Fibroblast of skin of abdomen (primary cell): ENCODE measurements around the gene HSPA5. TPM values are rescaled to one million over a fixed set of nuclear protein-coding genes. Genes with fewer than 3 reads are reported as not detected.
"Not testable (repeated sequence)": the region's sequence is repeated elsewhere in the genome, so short reads cannot be mapped to it uniquely, and the experiment has no call there.

ENCODE experiments used
- DNase-seq: peaks from one replicate; pipeline ENCODE4 v3.0.0-alpha.2; 2013
- polyA plus RNA-seq, 2 experiments: library from polyadenylated mRNA; unstranded; fragments of 120-200 nt; gene quantifications; one replicate each; pipeline ENCODE4 v1.2.1, GENCODE V29; 2013; ENCODE audit not compliant: insufficient read length in 2 of 2

HSPA5 gene
- 621 TPM for polyA plus RNA-seq (2013, experiment 1 of 2; ENCODE audit: insufficient read length)
- 580 TPM for polyA plus RNA-seq (2013, experiment 2 of 2; ENCODE audit: insufficient read length)

- peak; percentile 100 for DNase-seq
Measured at GRCh38 chr9:125241000-125241862, at the start of gene HSPA5. HSPA5 (minus strand) TSS chr9:125241343; CDS start chr9:125241126, 217 bp downstream.

- peak; percentile 3 for DNase-seq
Measured at GRCh38 chr9:125286935-125287433, 45.8 kb upstream of the HSPA5 start.

- DNase-seq = no peak
Measured at GRCh38 chr9:125284855-125285254, 43.7 kb upstream of the HSPA5 start.

- DNase-seq = peak; percentile 13
Measured at GRCh38 chr9:125280945-125281344, 39.8 kb upstream of the HSPA5 start.

GRCh38 chr9:125277411-125277810 is 36.3 kb upstream of the HSPA5 start:
- DNase-seq = no peak

GRCh38 chr9:125276771-125277170 is 35.6 kb upstream of the HSPA5 start:
- no peak for DNase-seq

GRCh38 chr9:125272697-125273096 is 31.6 kb upstream of the HSPA5 start:
- peak; percentile 3 for DNase-seq

GRCh38 chr9:125271081-125271480 is 29.9 kb upstream of the HSPA5 start:
- DNase-seq = no peak

- DNase-seq = no peak
Measured at GRCh38 chr9:125269014-125269397, 27.9 kb upstream of the HSPA5 start.

GRCh38 chr9:125268394-125269013 is 27.4 kb upstream of the HSPA5 start:
- DNase-seq = no peak

GRCh38 chr9:125264068-125264467 is 22.9 kb upstream of the HSPA5 start:
- DNase-seq = not testable (repeated sequence)

- DNase-seq = no peak
Measured at GRCh38 chr9:125262294-125262991, 21.3 kb upstream of the HSPA5 start.

- DNase-seq = peak; percentile 89
Measured at GRCh38 chr9:125261501-125262293, 20.6 kb upstream of the HSPA5 start, which contains the start of gene GAPVD1. GAPVD1 (plus strand) TSS chr9:125261826; CDS start chr9:125298922, 37,096 bp downstream.

- DNase-seq = no peak
Measured at GRCh38 chr9:125260561-125260960, 19.4 kb upstream of the HSPA5 start.

- no peak for DNase-seq
Measured at GRCh38 chr9:125258832-125259534, 17.8 kb upstream of the HSPA5 start.

GRCh38 chr9:125258160-125258785 is 17.1 kb upstream of the HSPA5 start:
- DNase-seq = no peak

GRCh38 chr9:125255781-125256391 is 14.7 kb upstream of the HSPA5 start:
- DNase-seq = no peak

GRCh38 chr9:125254231-125254630 is 13.1 kb upstream of the HSPA5 start:
- DNase-seq = no peak

- DNase-seq = no peak
Measured at GRCh38 chr9:125246261-125246667, 5.1 kb upstream of the HSPA5 start.

- DNase-seq = no peak
Measured at GRCh38 chr9:125243792-125244260, 2.7 kb upstream of the HSPA5 start.
